Fibroblast of lung (primary cell): ENCODE measurements around the gene UHRF1. TPM values are rescaled to one million over a fixed set of nuclear protein-coding genes. Genes with fewer than 3 reads are reported as not detected.

Experiments
- DNase-seq, 2 donors: peaks; one replicate each; pipeline versions ENCODE4 v3.0.0 to v3.0.0-alpha.2; 2010; ENCODE audit warnings: low read depth in 2 of 2
- H2AFZ ChIP-seq: 2 replicates; pipeline ENCODE4 v1.5.1; 2012; ENCODE audit warnings: low read length, control low read depth, inconsistent platforms
- H3K27ac ChIP-seq: 2 replicates; pipeline ENCODE4 v1.5.1; 2011; ENCODE audit warnings: low read length, control low read depth; ENCODE audit not compliant: insufficient read depth
- H3K27me3 ChIP-seq: 2 replicates; pipeline ENCODE4 v1.5.1; 2011; ENCODE audit warnings: mild to moderate bottlenecking, low read length; ENCODE audit not compliant: control insufficient read depth, insufficient read depth
- H3K36me3 ChIP-seq: 2 replicates; pipeline ENCODE4 v1.5.1; 2011; ENCODE audit warnings: low read length; ENCODE audit not compliant: control insufficient read depth, insufficient read depth
- H3K4me1 ChIP-seq: 2 replicates; pipeline ENCODE4 v1.5.1; 2011; ENCODE audit warnings: low read length; ENCODE audit not compliant: control insufficient read depth, insufficient read depth; ENCODE audit errors: extremely low read depth
- H3K4me2 ChIP-seq: 2 replicates; pipeline ENCODE4 v1.5.1; 2011; ENCODE audit warnings: low read length, control low read depth; ENCODE audit not compliant: insufficient read depth; ENCODE audit errors: extremely low read depth
- H3K4me3 ChIP-seq, 4 experiments: fragments of 200-600 bp in 1 of 4; sonication (generic) in 1 of 4; replicated peaks in 1 of 4; 2 replicates each; pipeline ENCODE4 v1.5.1; 2011 to 2016; ENCODE audit warnings: low read length in 4 of 4, low read depth in 3 of 4, mild to moderate bottlenecking in 3 of 4, control low read depth in 2 of 4, inconsistent platforms in 1 of 4, mixed read lengths in 1 of 4; ENCODE audit not compliant: insufficient read depth in 1 of 4; ENCODE audit errors: control extremely low read depth in 1 of 4
- H3K79me2 ChIP-seq: 2 replicates; pipeline ENCODE4 v1.5.1; 2012; ENCODE audit warnings: mild to moderate bottlenecking, low read length, inconsistent platforms; ENCODE audit not compliant: control insufficient read depth, insufficient read depth
- H3K9ac ChIP-seq: 2 replicates; pipeline ENCODE4 v1.5.1; 2011; ENCODE audit warnings: mild to moderate bottlenecking, low read length, control low read depth; ENCODE audit not compliant: insufficient read depth
- H3K9me3 ChIP-seq: 2 replicates; pipeline ENCODE4 v1.5.1; 2012; ENCODE audit warnings: low read depth, low read length; ENCODE audit not compliant: control insufficient read depth, insufficient read depth
- H4K20me1 ChIP-seq: 2 replicates; pipeline ENCODE4 v1.5.1; 2011; ENCODE audit warnings: low read length; ENCODE audit not compliant: control insufficient read depth, insufficient read depth; ENCODE audit errors: extremely low read depth
- CTCF ChIP-seq, 2 donors: IDR thresholded peaks in 1 of 2; conservative IDR thresholded peaks in 1 of 2; 1 replicate in 1 of 2; 2 replicates in 1 of 2; pipeline ENCODE4 v1.5.1; 2011 to 2012; ENCODE audit warnings: low read length in 2 of 2, control low read depth in 1 of 2, inconsistent platforms in 1 of 2, low read depth in 1 of 2, mild to moderate bottlenecking in 1 of 2
- EZH2 ChIP-seq: IDR thresholded peaks from 2 replicates; pipeline ENCODE4 v1.5.1; 2012; ENCODE audit warnings: low read length, control low read depth, mild to moderate bottlenecking; ENCODE audit errors: missing control alignments
- polyA plus RNA-seq, 2 donors: library from polyadenylated mRNA; depleted of rRNA in 1 of 2; stranded (reverse) in 1 of 2; unstranded in 1 of 2; fragments of >200 nt; gene quantifications; 2 replicates each; pipeline ENCODE4 v1.2.1, GENCODE V29; 2011 to 2012; ENCODE audit warnings: missing spikeins in 1 of 2
- total RNA-seq: library from RNA; depleted of rRNA; stranded (reverse); fragments of >200 nt; gene quantifications from 2 replicates; pipeline ENCODE4 v1.2.1, GENCODE V29; 2014

Gene UHRF1
- total and polyA plus RNA-seq, 2 donors (not counting 1 experiment from before 2014, with no cell fraction given) = 11.6 to 15.0 TPM

- peak overlapping the region; percentile 76 for H3K4me2 ChIP-seq
- no peaks in the 10 kb centered on the region for H3K27me3 ChIP-seq
- peaks cover 44% of the 10 kb centered on the region for H3K79me2 ChIP-seq
These were observed 42.5 kb upstream of the UHRF1 start for GRCh38 chr19:4866595-4867424.

DNA sequence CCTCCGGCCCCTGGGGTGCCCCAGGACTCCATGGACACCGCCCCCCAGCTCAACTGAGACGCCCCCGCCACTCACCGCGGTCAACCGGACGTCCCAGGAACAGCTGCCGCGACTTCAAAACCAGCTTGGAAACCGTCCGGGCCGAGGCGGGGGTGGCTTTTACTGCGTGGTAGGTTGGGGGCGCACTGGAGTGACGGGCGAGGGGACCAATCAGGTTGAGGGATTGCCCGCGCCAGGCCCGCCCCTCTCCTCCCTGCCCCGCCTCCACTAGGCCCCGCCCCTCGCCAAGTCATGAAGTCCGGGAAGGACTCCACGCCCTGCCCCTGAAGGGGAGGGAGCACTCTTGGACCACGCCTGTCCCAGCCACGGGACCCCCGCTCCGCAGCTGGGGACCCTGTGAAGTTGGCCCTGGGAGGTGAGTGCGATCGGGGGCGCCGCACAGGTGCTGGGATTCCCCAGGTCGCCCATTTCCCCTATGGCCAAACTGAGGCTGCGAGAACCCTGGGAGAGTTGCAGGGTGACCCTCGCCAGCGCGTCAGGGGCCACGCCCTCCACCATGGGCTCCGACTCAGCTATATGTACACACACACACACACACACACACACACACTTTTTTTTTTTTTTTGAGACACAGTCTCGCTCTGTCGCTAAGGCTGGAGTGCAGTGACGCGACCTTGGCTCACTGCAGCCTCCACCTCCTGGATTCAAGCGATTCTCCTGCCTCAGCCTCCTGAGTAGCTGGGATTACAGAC lies 41.6 kb upstream of the UHRF1 start, which contains the start of gene PLIN3:
PLIN3 (minus strand) TSS at position 134 of the 752 bp plus-strand sequence. CDS start 6,273 bp downstream, outside the sequence.
- H2AFZ ChIP-seq = peak within 1 kb of the TSS; percentile 77
- H3K79me2 ChIP-seq = peaks cover 37% of the 10 kb centered on the region
- peak within 1 kb of the TSS; percentile 76 for H3K4me2 ChIP-seq
- H3K4me1 ChIP-seq = peaks cover 5% of the 10 kb centered on the region
- TF ChIP-seq EZH2 (no peak), CTCF (conservative IDR thresholded peaks at IDR 0.05 in 1 of 2, IDR thresholded peaks at IDR 0.05 in 1 of 2; ENCODE audit: low read depth in 1 of 2, low read length in 2 of 2) (no peak)
- H3K9me3 ChIP-seq = no peaks in the 10 kb centered on the region
- no peaks in the 10 kb centered on the region for H4K20me1 ChIP-seq
- peak; percentile 95 to 96 for DNase-seq
- no peaks in the 10 kb centered on the region for H3K27me3 ChIP-seq
- no peaks in the 10 kb centered on the region for H3K36me3 ChIP-seq
- H3K4me3 ChIP-seq = peak within 1 kb of the TSS; percentile 71 to 96 (median 86)
- H3K27ac ChIP-seq = peak within 1 kb of the TSS; percentile 91
- peak within 1 kb of the TSS; percentile 82 for H3K9ac ChIP-seq

More at GRCh38 chr19:4866595-4867424, 42.5 kb upstream of the UHRF1 start:
- H2AFZ ChIP-seq = no peak overlapping the region
- H4K20me1 ChIP-seq = no peaks in the 10 kb centered on the region
- H3K9me3 ChIP-seq = no peaks in the 10 kb centered on the region
- peak overlapping the region; percentile 71 to 96 (median 86) for H3K4me3 ChIP-seq
- H3K9ac ChIP-seq = peak overlapping the region; percentile 64
- peak overlapping the region; percentile 76 for H3K27ac ChIP-seq
- peak; percentile 44 to 48 for DNase-seq
- TF ChIP-seq EZH2 = no peak
- TF ChIP-seq CTCF (conservative IDR thresholded peaks at IDR 0.05 in 1 of 2, IDR thresholded peaks at IDR 0.05 in 1 of 2; ENCODE audit: low read depth in 1 of 2, low read length in 2 of 2) = no peak
- H3K36me3 ChIP-seq = peaks cover 3% of the 10 kb centered on the region
- peaks cover 3% of the 10 kb centered on the region for H3K4me1 ChIP-seq

DNA sequence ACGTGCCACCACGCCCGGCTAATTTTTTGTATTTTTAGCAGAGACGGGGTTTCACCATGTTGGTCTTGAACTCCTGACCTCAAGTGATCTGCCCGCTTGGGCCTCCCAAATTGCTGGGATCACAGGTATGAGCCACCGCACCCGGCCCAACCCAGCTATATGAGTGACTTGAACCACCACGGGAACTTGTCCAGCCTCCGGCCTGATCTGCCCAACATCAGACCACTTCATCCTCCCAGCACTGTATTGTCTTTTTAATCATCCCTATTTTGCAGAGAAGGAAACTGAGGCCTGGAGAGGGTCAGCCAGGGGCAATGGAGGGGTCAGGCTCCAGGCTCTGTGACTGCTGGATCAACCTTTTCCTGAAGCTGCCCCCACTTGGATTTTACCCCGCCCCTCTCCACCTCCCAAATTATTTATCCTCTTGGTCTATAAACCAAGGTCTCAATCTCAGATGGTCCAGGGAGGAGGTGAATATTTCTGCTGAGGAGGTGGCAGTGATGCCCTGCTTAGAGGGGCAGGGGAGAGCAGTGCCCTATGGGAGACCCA lies 40.9 kb upstream of the UHRF1 start:
- Histone ChIP-seq H3K36me3 (no peaks in the 10 kb centered on the region), H2AFZ (no peak overlapping the region), H3K27ac (peak overlapping the region; percentile 91), H3K79me2 (peaks cover 35% of the 10 kb centered on the region), H3K4me3 (no peak overlapping the region), H3K4me2 (no peak overlapping the region), H3K4me1 (peaks cover 5% of the 10 kb centered on the region), H3K9me3 (no peaks in the 10 kb centered on the region), H4K20me1 (no peaks in the 10 kb centered on the region), H3K9ac (no peak overlapping the region), H3K27me3 (no peaks in the 10 kb centered on the region)
- TF ChIP-seq EZH2 (no peak), CTCF (conservative IDR thresholded peaks at IDR 0.05 in 1 of 2, IDR thresholded peaks at IDR 0.05 in 1 of 2; ENCODE audit: low read depth in 1 of 2, low read length in 2 of 2) (no peak)
- DNase-seq = no peak
